Upper lobe of left lung (tissue), 6 donors: ENCODE measurements around the gene GBE1. TPM values are rescaled to one million over a fixed set of nuclear protein-coding genes. Genes with fewer than 3 reads are reported as not detected.

Experiments
- ATAC-seq, 2 donors: fragments of 200-7000 bp; cut with Tn5 transposase; one replicate each; pipeline ENCODE4 v1.9.1; 2022; ENCODE audit warnings: mild to moderate bottlenecking in 2 of 2, moderate library complexity in 2 of 2; ENCODE audit not compliant: low FRiP score in 2 of 2
- DNase-seq, 2 donors: peaks; one replicate each; pipeline ENCODE4 v3.0.0-alpha.2; 2019 to 2020
- H3K27ac ChIP-seq, 4 donors: fragments of 200-600 bp; sonication (generic); one replicate each; pipeline ENCODE4 v1.5.1; 2016 to 2019
- H3K27me3 ChIP-seq, 4 donors: fragments of 200-600 bp; sonication (generic); one replicate each; pipeline ENCODE4 v1.5.1; 2017 to 2019
- H3K36me3 ChIP-seq, 4 donors: fragments of 200-600 bp; sonication (generic); one replicate each; pipeline ENCODE4 v1.5.1; 2016 to 2019
- H3K4me1 ChIP-seq, 4 donors: fragments of 200-600 bp; sonication (generic); one replicate each; pipeline ENCODE4 v1.5.1; 2018 to 2019
- H3K4me3 ChIP-seq, 4 donors: fragments of 200-600 bp; sonication (generic); one replicate each; pipeline ENCODE4 v1.5.1; 2017 to 2019; ENCODE audit warnings: mild to moderate bottlenecking in 2 of 4, moderate library complexity in 1 of 4
- H3K9me3 ChIP-seq, 4 donors: fragments of 200-600 bp; sonication (generic); one replicate each; pipeline ENCODE4 v1.5.1; 2018 to 2019
- CTCF ChIP-seq, 6 experiments: fragments of 450-650 bp in 4 of 6; fragments of 200-600 bp in 2 of 6; sonication (generic) in 2 of 6; IDR thresholded peaks; one replicate each; pipeline ENCODE4 v1.5.1; 2016 to 2019; ENCODE audit warnings: antibody characterized with exemption in 6 of 6
- EP300 ChIP-seq, 4 donors: sonication (generic); formaldehyde crosslinking; IDR thresholded peaks; one replicate each; pipeline ENCODE4 v1.5.1; 2017; ENCODE audit warnings: antibody characterized with exemption in 4 of 4, control low read depth in 2 of 4
- POLR2A ChIP-seq, 4 donors: fragments of 450-650 bp; IDR thresholded peaks; one replicate each; pipeline ENCODE4 v1.5.1; 2016 to 2017; ENCODE audit warnings: antibody characterized with exemption in 4 of 4, mild to moderate bottlenecking in 2 of 4
- POLR2AphosphoS5 ChIP-seq, 2 donors: sonication (generic); formaldehyde crosslinking; IDR thresholded peaks; one replicate each; pipeline ENCODE4 v1.5.1; 2017; ENCODE audit warnings: antibody characterized with exemption in 2 of 2
- WGBS, 2 donors: methylation state at CpG; one replicate each; pipeline ENCODE4 v1.1.5; 2017 to 2018; 5-methylcytosine and 5-hydroxymethylcytosine counted together
- total RNA-seq, 6 donors: library from RNA; depleted of rRNA in 4 of 6; stranded (reverse); fragments of >200 nt in 4 of 6; gene quantifications; one replicate each; pipeline versions ENCODE4 v1.1.0 to v1.2.1, GENCODE V29; 2016 to 2021
- donor health status: DM: no; HTN: no; CAD: no; lungs with moderate emphysema.
- donor health status: DM: no; HTN: yes; CAD: no; lungs with severe emphysema.

GBE1 gene
- total RNA-seq, 6 donors from 2014 or later: 19.9 to 40.9 (median 27.5) TPM

- DNase-seq: no peak
- TF ChIP-seq CTCF (IDR thresholded peaks at IDR 0.05): no peak
- no peak for TF ChIP-seq POLR2AphosphoS5 (IDR thresholded peaks at IDR 0.05)
- TF ChIP-seq EP300 (IDR thresholded peaks at IDR 0.05): no peak
- no peak for TF ChIP-seq POLR2A (IDR thresholded peaks at IDR 0.05)
- H3K27me3 ChIP-seq: no peaks in the 10 kb centered on the region
- H3K4me1 ChIP-seq: no peaks in the 10 kb centered on the region
- ATAC-seq: no peak
- H3K9me3 ChIP-seq: no peaks in the 10 kb centered on the region
- H3K27ac ChIP-seq: no peak overlapping the region
- 75 to 82% methylated on average over 2 of the region's 2 CpGs for WGBS, 2 donors
- H3K4me3 ChIP-seq: no peak overlapping the region
- no peaks in the 10 kb centered on the region for H3K36me3 ChIP-seq
These were observed 310.3 kb downstream of the GBE1 start for GRCh38 chr3:81451140-81451539.

- no peak overlapping the region for H3K27ac ChIP-seq
- DNase-seq (no peak), ATAC-seq (no peak)
- WGBS, 2 donors: 79 to 94% methylated on average over 1 of the region's 1 CpG
- no peaks in the 10 kb centered on the region for H3K27me3 ChIP-seq
- no peaks in the 10 kb centered on the region for H3K36me3 ChIP-seq
- H3K4me1 ChIP-seq: peaks cover 0 to 8% (median 0%) of the 10 kb centered on the region in 4 donors
- TF ChIP-seq CTCF (IDR thresholded peaks at IDR 0.05) (no peak), POLR2A (IDR thresholded peaks at IDR 0.05) (no peak), EP300 (IDR thresholded peaks at IDR 0.05) (no peak), POLR2AphosphoS5 (IDR thresholded peaks at IDR 0.05) (no peak)
- H3K9me3 ChIP-seq: no peaks in the 10 kb centered on the region
- H3K4me3 ChIP-seq: no peak overlapping the region
These were observed 314.6 kb downstream of the GBE1 start for GRCh38 chr3:81446806-81447205.

GRCh38 chr3:81445712-81446111 is 315.7 kb downstream of the GBE1 start:
- no peak for TF ChIP-seq POLR2AphosphoS5 (IDR thresholded peaks at IDR 0.05)
- TF ChIP-seq CTCF (IDR thresholded peaks at IDR 0.05): no peak
- no peak for TF ChIP-seq EP300 (IDR thresholded peaks at IDR 0.05)
- TF ChIP-seq POLR2A (IDR thresholded peaks at IDR 0.05): no peak
- Histone ChIP-seq H3K4me3 (no peak overlapping the region), H3K4me1 (peaks cover 0 to 8% (median 0%) of the 10 kb centered on the region in 4 donors), H3K9me3 (no peaks in the 10 kb centered on the region), H3K27me3 (no peaks in the 10 kb centered on the region), H3K36me3 (no peaks in the 10 kb centered on the region), H3K27ac (no peak overlapping the region)
- ATAC-seq (no peak), DNase-seq (no peak)
- WGBS, 2 donors: 89 to 96% methylated on average over 4 of the region's 4 CpGs

- H3K36me3 ChIP-seq: no peaks in the 10 kb centered on the region
- H3K27me3 ChIP-seq: no peaks in the 10 kb centered on the region
- 85 to 90% methylated on average over 4 of the region's 4 CpGs for WGBS, 2 donors
- no peaks in the 10 kb centered on the region for H3K9me3 ChIP-seq
- TF ChIP-seq CTCF (IDR thresholded peaks at IDR 0.05) (no peak), POLR2A (IDR thresholded peaks at IDR 0.05) (no peak), POLR2AphosphoS5 (IDR thresholded peaks at IDR 0.05) (no peak), EP300 (IDR thresholded peaks at IDR 0.05) (no peak)
- ATAC-seq: no peak
- H3K4me3 ChIP-seq: no peak overlapping the region
- DNase-seq: no peak
- H3K4me1 ChIP-seq: peaks cover 0 to 8% (median 0%) of the 10 kb centered on the region in 4 donors
- no peak overlapping the region for H3K27ac ChIP-seq
These were observed 316.5 kb downstream of the GBE1 start for GRCh38 chr3:81444817-81445460.

GRCh38 chr3:81443958-81444357 is 317.5 kb downstream of the GBE1 start:
- no peak overlapping the region for H3K27ac ChIP-seq
- ATAC-seq (peak in 1 of 2 donors; percentile 85), DNase-seq (no peak)
- H3K36me3 ChIP-seq: no peaks in the 10 kb centered on the region
- no peaks in the 10 kb centered on the region for H3K9me3 ChIP-seq
- peaks cover 0 to 8% (median 0%) of the 10 kb centered on the region in 4 donors for H3K4me1 ChIP-seq
- no peak for TF ChIP-seq EP300 (IDR thresholded peaks at IDR 0.05)
- no peak for TF ChIP-seq CTCF (IDR thresholded peaks at IDR 0.05)
- TF ChIP-seq POLR2A (IDR thresholded peaks at IDR 0.05): no peak
- no peak for TF ChIP-seq POLR2AphosphoS5 (IDR thresholded peaks at IDR 0.05)
- H3K27me3 ChIP-seq: no peaks in the 10 kb centered on the region
- 65 to 68% methylated on average over 1 of the region's 1 CpG for WGBS, 2 donors
- H3K4me3 ChIP-seq: no peak overlapping the region
